Measurements from ENCODE around the gene SLC25A47.

Gene SLC25A47

DNA sequence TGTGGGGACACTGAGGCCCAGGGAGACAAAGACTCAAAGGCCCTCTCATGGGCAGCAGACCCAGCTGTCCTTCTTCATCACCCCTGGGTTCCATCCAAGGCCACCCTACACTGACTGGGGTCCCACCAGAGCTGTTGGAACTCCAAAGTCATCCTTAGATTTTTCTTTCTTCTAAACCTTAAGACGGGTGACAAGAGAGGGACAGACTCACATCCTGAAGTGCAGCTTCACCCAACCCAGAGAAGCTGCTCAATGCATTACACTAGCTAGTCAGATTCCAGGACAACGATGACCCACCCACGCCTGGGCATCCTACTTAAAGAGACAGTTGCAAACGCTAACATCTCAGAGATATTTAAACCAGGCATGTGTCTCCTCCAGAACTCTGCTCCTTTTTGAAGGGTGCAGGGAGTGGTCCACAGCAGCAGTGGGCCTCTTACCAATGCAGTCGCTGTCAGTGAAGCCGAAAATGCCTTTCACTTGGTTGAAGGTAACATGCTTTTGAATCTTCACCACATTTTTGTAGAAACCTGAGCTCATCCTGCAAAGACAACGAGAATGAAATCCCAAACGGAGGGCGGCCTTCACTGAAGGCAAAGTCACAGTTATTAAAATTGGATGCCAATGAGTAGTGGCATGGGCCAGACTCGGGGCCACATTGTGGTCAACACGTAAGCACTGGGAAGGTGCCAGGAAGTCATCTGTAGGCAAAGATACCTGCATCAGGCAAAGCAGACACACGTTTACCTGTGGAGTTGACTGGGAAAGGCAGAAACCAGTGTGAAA, 23.4 kb downstream of the SLC25A47 start:
- no peak for DNase-seq (ENCODE audit: low spot score)

DNA sequence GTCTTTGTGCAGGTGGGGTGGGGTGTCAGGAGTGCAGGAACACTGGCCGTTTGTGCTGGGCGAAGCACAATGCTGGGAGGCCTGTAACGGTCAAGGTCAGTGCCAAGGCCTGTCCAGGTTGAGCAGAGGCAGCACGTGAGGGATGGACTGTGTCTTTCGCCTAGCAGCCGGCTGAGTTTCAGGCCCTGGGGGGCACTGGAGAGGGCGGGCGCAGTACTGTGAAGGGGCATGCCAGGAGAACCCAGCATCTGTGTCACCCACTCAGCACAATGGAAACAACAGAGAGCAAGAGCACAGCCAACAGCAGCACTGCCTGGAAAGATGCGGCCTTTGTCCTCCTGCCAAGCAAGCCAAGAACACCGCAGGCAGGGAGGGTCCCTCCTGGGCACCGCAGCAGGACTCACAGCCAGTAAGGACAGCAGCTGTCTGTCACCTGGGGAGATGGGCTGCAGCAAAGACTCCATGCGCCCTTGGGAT, 25.2 kb downstream of the SLC25A47 start:
- no peak for DNase-seq (ENCODE audit: low spot score)

DNA sequence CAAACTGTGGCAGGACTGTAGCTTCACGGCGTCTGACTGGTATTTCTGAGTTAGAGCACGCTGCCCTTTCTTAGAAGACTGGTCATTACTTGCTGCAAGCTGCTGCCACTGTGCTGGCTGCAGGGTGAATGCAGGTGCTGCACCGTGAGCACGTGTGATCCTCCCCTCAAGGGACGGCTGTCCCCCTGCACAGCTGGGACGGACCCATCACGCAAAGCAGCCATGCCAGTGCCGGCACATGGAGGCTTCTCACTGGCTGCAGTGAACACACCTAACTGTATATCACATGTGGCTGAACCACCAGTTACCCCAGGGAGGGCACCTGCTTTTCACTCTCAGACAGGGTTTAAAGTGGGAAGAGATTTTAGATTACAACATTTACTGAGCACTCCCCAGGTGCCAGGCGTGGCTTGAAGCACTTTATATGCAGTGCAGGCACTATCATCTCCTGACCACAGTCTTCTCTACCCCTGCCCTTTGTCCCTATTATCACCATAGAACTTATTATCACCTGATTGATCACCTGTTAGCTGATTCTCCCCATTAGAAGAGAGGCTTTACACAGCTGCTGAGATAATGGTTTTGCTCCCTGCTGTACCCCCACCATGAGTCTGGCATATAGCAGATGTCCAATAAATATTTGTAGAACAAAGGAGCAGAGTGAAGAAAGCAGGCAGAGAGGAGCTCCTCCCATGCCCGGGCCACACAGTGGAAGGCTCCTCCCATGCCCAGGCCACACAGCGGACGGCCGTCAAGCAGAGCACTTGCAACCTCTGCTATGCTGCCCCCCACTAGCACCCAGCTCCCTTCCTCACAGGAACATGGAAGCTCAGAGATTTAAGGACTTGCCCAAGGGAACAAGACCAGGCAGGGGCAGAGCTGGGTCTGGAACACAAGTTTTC, 25.9 kb downstream of the SLC25A47 start:
- no peak for DNase-seq (ENCODE audit: low spot score)

DNA sequence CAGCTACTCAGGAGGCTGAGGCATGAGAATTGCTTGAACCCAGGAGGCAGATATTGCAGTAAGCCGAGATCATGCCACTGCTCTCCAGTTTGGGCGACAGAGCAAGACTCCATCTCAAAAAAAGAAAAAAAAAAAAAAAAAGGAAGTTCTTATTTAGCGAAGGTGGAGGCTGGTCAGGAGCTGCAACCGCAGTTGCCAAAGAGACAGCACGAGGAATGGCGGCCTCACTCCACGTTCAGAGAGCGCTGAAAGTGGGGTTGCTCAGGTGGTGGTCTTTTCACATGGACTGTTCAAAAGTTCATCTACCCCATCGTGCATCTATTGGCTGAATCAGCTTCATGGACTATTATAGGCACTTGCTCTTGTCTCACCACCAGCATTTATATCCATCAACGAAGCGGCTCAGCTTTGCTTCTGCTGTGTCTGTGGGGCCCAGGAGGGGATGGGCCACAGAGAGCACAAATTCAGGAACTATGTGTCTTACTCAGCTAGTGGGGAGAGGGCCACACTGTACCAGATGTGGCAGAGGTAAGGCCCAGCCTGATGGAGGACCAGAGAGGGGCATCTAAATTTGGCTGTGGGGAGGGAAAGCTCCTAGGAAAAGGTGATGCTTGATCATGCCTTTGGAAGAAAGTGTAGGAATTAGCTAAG, 27.3 kb downstream of the SLC25A47 start:
- no peak for DNase-seq (ENCODE audit: low spot score)

DNA sequence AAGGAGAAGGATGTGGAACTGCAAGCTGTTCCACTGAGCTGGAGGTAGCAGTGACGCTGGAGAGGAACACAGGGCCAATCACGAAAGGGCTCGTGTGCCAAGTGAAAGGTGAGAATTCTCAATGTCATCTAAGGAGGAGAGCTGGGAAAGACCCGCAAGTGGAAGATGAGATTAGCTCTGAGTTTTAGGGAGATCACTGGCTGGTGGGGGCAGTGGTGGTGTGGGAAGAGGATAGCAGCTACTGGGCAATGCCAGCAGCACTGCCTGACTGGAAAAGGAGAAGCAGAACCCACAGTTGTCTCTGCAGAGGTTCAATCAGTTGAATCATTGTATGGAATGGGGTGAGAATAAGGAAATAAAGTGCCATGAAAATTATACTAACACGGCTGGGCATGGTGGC, 27.8 kb downstream of the SLC25A47 start:
- DNase-seq (ENCODE audit: low spot score) = no peak

DNA sequence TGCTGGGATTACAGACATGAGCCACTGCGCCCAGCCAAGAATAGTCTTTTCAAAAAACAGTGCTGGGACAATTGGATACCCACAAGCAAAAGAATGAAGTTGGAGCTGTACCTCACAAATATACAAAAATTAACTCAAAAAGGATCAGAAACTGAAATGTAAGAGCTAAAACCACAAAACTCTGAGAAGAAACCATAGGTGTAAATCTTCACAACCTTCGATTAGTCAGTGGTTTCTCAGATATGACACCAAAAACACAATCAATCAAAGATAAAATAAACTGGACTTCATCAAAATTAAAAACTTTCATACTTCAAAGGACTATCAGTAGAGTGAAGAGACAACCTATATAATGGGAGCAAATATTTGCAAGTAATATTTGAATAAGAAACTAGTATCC, 35.3 kb downstream of the SLC25A47 start:
- DNase-seq (ENCODE audit: low spot score) = no peak

GRCh38 chr14:100359111-100359510, 36.0 kb downstream of the SLC25A47 start:
- no peak for DNase-seq (ENCODE audit: low spot score)

GRCh38 chr14:100359881-100360280, 36.7 kb downstream of the SLC25A47 start:
- no peak for DNase-seq (ENCODE audit: low spot score)

GRCh38 chr14:100361626-100362025, 38.5 kb downstream of the SLC25A47 start:
- no peak for DNase-seq (ENCODE audit: low spot score)

DNA sequence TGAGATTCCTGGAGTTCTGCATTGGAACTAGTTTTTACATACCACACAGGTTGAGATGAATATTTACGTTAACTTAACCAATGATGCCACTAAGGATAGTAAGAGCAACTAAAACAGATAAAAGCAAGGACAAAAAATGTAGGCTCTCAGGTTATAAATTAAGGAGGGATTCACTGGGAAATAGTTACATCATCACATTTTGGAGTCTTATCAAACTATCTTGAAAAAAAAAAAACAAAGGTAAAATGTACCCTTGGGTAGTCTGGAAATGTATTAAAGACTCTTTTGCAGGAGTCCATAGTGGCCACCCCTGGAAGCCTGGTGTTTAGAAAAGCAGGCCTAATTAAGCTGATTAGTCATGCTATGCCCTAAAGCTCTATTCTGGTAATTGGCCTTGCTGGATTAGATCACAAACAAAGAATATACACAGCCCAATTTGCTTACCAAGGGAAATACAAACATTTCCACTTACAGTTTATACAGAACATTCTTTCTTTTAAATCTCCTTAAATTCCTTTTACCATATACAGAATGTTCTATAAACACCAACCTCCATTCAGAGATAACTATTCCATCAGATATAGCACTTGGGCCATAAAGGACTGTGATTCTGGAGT, 39.3 kb downstream of the SLC25A47 start:
- DNase-seq (ENCODE audit: low spot score) = no peak

GRCh38 chr14:100363053-100363452, 39.9 kb downstream of the SLC25A47 start:
- no peak for DNase-seq (ENCODE audit: low spot score)

- DNase-seq (ENCODE audit: low spot score) = no peak
Observed at GRCh38 chr14:100364403-100364802, 41.3 kb downstream of the SLC25A47 start.

- no peak for DNase-seq (ENCODE audit: low spot score)
Observed at GRCh38 chr14:100365741-100366140, 42.6 kb downstream of the SLC25A47 start.

- no peak for DNase-seq (ENCODE audit: low spot score)
Observed at GRCh38 chr14:100369019-100369418, 45.9 kb downstream of the SLC25A47 start.

GRCh38 chr14:100370003-100370402, 46.9 kb downstream of the SLC25A47 start:
- no peak for DNase-seq (ENCODE audit: low spot score)

GRCh38 chr14:100371773-100372172, 48.6 kb downstream of the SLC25A47 start:
- no peak for DNase-seq (ENCODE audit: low spot score)

DNA sequence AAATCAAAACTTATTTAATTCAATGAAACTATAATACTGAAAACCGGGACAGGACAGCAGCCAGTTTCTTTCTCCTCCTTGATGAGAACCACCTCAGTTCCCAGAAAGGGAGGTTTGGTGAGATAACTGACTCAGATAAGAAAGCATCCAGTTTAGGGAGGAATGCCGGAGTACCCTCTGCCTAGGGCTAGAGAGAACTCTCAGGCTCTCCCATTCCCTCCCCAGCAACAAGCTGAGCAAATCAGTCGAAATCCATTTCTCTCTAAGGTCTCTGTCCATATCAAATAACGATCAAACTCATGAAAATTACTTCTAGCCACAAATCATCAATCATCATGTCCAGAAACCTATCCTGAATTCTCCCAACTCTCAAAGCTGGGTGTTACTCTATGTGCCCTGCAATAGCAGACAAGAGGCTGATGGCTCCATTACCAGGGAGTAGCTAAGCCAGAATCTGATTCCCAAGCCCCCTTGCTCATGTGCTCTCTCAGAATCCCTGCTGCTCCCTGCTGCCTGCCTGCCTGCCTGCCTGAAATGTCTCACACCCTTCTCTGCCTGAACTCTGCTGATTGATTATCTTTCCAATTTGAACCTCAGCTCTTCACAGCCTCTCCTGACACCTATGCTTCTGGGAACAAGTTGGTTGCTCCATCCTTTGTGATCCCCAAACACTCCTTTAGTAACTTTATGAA, 49.4 kb downstream of the SLC25A47 start:
- no peak for DNase-seq (ENCODE audit: low spot score)

DNA sequence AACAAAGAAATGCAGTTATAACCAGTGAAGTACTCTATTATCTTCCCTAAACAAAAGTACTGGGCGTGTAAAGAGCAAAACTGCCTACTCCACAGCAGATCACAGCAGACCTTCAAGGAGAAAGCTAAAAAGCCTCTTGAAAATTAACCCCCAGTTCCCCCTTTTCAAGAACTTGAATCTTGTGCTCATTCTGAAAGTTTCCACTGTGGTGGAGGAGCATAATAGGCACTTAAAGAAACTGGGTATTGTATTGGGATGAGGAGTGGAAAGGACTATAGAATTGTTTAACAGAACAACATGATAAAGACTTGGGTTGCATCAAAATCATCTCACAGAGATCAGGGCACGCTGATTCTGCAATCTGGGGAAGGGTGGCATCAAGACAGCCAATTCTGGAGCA, 51.1 kb downstream of the SLC25A47 start:
- DNase-seq (ENCODE audit: low spot score) = no peak

DNA sequence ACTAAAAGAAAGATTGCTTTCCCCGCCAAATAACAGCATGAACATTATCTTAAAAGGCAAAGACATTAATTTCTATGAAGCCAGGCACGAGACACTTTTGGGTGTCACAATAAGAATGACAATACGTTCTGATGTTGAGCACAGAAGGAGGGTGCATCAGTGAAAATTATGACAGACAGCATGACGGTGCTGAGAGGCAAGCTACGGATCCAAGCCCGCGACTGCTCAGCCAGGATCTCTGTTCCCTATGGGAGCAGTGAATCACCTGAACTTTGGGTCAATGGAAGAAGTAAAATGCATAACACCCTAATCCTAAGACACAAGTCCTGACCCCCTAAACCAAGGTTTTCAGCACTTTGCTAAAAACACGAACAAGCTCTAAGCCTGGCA, 51.7 kb downstream of the SLC25A47 start:
- DNase-seq (ENCODE audit: low spot score) = no peak

DNA sequence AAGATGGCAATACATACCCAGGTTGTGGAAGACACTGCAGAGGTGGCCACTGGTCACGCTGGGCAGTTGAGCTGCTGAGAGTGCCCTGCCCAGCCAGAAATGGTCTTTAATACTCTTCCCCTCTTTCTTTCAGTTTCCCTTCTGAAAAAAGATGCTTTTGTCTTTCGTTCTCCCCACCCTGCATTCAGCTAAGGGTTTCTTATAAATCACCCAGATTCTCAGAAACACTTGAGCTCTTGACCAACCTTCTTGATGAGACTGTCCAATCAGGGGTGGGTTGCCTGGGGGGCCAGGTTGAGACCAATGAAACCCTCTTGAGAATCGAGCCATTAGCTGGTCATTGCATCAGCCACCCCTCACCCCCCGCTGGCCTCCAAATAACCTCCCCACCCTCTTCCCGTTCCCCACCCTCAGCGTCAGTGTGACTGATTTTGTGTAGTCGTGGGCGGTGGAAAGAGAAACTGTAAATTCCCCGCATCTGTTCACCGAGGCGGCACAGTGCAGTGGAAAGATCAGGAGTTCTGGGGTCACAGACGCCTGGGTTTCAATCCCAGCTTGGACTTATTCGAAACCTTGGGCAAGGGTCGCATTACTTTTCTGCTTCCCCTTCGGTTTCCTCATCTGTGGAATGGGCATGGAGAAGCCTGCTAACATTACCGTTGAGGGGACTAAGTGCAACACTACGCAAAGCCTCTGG, 52.3 kb downstream of the SLC25A47 start:
- DNase-seq (ENCODE audit: low spot score) = peak; percentile 59

All from CD4-positive, alpha-beta T cell treated with Interleukin-15 for 4 hours (primary cell).